ENCODE results near the gene DRC7.

DNA sequence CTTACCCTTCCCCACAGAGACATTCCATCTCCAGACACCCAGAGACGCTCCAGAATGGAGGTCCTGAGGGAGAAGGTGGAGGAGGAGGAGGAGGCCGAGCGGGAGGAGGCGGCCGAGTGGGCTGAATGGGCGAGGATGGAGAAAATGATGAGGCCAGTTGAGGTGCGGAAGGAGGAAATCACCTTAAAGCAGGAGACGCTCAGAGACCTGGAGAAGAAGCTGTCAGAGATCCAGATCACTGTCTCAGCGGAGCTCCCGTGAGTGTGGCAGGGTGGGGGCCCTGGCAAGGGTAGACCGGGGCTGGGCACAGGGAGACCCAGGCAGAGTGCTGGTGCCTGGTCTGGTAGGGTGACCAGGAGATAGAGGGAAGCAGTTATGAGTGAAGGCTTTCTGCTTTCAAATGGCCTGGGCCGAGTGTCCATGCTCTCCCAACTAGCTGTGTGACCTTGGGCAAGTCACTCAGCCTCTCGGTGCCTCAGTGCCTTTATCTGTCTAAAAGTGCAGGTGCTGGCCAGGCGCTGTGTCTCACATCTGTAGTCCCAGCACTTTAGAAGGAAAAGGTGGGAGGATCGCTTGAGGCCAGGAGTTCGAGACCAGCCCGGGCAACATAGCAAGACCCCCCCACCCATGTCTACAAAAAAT, 3.4 kb downstream of the DRC7 start:
- TF ChIP-seq, protein P1, sequence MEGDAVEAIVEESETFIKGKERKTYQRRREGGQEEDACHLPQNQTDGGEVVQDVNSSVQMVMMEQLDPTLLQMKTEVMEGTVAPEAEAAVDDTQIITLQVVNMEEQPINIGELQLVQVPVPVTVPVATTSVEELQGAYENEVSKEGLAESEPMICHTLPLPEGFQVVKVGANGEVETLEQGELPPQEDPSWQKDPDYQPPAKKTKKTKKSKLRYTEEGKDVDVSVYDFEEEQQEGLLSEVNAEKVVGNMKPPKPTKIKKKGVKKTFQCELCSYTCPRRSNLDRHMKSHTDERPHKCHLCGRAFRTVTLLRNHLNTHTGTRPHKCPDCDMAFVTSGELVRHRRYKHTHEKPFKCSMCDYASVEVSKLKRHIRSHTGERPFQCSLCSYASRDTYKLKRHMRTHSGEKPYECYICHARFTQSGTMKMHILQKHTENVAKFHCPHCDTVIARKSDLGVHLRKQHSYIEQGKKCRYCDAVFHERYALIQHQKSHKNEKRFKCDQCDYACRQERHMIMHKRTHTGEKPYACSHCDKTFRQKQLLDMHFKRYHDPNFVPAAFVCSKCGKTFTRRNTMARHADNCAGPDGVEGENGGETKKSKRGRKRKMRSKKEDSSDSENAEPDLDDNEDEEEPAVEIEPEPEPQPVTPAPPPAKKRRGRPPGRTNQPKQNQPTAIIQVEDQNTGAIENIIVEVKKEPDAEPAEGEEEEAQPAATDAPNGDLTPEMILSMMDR (IDR thresholded peaks at IDR 0.05), result no peak
- no peak for TF ChIP-seq POLR2A (IDR thresholded peaks at IDR 0.05)
